HG02840 (cell line): Measurements from ENCODE around the gene FREY1.

Experiments used
- ATAC-seq: cut with Tn5 transposase; IDR thresholded peaks from one replicate; pipeline ENCODE4 v1.9.1; 2021; ENCODE audit warnings: mild to moderate bottlenecking, moderate library complexity, moderate number of reproducible peaks; ENCODE audit not compliant: unreplicated experiment, low FRiP score

FREY1 gene

GRCh38 chr11:45929486-45930030, 22.5 kb upstream of the FREY1 start:
- ATAC-seq: peak; percentile 15

- ATAC-seq: no peak
Measured at GRCh38 chr11:45928535-45929215, 21.6 kb upstream of the FREY1 start.

DNA sequence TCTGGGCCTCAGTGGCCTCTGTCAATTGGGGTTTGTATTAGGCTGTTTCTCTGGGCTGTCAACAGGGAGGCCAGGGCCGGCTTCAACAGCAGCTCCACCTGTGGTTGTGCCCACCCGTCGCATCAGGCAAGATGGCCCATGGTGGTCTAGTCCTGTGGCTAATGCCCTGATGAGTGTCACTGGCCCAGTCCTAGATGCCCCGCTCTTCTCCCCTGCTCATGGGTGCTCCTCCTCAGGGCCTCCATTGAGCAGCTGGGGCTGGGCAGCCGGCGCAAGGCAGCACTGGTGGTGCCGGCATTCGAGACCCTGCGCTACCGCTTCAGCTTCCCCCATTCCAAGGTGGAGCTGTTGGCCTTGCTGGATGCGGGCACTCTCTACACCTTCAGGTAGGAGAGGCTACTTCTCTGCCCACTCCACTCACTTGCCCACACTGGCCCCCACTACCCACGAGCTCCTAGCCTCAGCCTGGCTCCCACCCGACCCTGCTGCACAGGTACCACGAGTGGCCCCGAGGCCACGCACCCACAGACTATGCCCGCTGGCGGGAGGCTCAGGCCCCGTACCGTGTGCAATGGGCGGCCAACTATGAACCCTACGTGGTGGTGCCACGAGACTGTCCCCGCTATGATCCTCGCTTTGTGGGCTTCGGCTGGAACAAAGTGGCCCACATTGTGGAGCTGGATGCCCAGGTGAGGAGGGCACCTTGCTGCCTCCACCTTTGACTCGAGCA, 20.8 kb upstream of the FREY1 start:
- no peak for ATAC-seq

GRCh38 chr11:45927332-45927683, 20.2 kb upstream of the FREY1 start:
- ATAC-seq: no peak

GRCh38 chr11:45926536-45927331, 19.7 kb upstream of the FREY1 start:
- ATAC-seq: no peak

DNA sequence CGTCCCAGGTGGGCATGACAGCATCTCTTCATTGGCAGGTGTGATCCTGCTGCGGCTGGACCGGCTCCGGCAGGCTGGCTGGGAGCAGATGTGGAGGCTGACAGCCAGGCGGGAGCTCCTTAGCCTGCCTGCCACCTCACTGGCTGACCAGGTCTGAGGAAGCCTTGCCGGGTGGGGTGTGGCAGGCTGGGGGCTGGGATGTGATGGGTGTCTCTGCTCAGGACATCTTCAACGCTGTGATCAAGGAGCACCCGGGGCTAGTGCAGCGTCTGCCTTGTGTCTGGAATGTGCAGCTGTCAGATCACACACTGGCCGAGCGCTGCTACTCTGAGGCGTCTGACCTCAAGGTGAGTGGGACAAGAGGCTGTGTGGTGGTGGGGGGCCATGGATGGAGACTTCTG, 18.9 kb upstream of the FREY1 start:
- ATAC-seq: no peak

GRCh38 chr11:45925550-45925949, 18.5 kb upstream of the FREY1 start:
- ATAC-seq: no peak

DNA sequence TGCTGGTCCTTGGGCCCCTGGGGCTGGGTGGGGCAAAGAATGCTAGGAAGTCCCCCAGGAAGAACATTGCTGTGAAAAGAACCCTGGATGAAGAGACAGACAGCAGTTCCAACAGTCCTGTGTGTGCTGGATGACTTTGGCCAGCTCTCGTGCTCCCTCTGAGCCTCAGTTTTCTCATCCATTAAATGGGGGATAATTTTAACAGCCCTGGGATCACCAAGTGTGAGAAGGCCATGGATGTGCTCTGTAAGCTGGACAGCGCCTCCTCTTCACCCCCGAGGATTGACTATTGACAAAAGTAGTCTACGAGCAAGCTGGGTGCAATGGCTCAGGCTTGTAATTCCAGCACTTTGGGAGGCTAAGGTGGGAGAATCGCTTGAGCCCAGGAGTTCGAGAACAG, 17.9 kb upstream of the FREY1 start:
- ATAC-seq: no peak

DNA sequence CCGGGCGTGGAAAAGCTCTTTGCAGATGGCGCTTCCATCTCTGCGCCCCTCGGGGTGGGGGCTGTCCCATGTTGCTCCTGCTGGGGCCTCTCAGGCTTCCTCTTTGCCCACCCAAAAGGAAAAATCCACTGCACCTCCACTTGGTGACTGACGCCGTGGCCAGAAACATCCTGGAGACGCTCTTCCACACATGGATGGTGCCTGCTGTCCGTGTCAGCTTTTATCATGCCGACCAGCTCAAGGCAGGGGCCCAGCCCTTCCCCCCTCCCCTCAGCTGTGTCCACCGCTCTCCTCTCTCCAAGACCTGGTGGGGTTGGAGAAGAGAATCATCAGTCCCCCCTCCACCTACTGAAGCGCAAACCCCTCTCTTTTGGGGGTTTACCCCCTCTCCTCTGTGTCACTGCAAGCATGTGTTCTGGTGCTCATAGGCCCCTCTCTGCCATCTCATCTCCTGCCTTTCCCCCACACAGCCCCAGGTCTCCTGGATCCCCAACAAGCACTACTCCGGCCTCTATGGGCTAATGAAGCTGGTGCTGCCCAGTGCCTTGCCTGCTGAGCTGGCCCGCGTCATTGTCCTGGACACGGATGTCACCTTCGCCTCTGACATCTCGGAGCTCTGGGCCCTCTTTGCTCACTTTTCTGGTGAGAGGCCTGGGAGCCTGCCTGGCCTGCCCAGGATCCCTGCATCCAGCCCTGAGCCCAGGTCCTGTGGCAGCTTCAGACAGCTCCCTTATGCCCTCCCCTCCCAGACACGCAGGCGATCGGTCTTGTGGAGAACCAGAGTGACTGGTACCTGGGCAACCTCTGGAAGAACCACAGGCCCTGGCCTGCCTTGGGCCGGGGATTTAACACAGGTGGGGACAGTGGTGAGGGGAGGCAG, 17.2 kb upstream of the FREY1 start:
- no peak for ATAC-seq

- no peak for ATAC-seq
Measured at GRCh38 chr11:45922425-45923082, 15.5 kb upstream of the FREY1 start, which contains the start of gene LARGE2. LARGE2 (plus strand) TSS chr11:45922656; CDS start chr11:45922883, 227 bp downstream.

GRCh38 chr11:45921561-45922424, 14.7 kb upstream of the FREY1 start:
- no peak for ATAC-seq

DNA sequence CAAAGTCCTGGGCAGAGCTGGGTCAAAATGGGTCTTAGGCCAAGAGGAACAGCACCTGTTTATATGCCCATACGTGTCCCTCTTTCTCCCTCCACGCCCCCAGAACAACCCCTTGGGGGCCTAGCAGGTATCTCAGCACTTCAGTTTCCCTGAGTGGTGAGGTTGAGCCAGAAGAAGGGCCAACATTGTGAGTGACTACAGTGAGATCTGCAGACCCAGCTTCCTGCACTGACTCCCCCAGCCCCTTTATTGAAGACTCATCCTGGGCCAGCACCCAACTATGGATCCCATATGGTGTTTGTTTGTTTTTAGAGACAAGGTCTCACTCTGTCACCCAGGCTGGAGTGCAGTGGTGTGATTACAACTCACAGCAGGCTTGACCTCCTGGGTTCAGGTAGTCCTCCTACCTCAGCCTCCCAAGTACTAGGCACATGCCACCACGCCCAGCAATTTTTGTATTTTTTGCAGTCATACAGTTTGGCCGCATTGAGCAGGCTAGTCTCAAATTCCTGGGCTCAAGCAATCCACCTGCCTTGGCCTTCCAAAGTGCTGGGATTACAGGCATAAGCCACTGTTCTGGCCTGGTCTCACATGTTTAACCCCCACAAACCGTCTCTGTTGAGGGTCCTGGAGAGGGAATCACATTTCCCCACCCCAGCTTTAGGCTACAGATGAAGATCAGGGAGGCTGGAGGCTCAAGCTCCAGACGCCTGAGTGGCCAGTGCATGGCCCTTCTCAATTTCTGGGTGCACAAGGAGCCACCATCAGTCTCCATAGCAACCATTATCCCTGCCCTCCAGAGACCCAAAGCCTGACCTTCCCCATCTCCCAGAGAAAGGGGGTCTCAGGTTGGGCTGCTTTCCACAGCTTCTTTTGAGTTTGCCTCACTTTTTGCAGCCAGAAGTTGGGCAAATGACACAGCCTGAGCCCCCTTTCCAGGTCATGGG, 13.7 kb upstream of the FREY1 start:
- no peak for ATAC-seq

- no peak for ATAC-seq
Measured at GRCh38 chr11:45919806-45920530, 12.9 kb upstream of the FREY1 start.

DNA sequence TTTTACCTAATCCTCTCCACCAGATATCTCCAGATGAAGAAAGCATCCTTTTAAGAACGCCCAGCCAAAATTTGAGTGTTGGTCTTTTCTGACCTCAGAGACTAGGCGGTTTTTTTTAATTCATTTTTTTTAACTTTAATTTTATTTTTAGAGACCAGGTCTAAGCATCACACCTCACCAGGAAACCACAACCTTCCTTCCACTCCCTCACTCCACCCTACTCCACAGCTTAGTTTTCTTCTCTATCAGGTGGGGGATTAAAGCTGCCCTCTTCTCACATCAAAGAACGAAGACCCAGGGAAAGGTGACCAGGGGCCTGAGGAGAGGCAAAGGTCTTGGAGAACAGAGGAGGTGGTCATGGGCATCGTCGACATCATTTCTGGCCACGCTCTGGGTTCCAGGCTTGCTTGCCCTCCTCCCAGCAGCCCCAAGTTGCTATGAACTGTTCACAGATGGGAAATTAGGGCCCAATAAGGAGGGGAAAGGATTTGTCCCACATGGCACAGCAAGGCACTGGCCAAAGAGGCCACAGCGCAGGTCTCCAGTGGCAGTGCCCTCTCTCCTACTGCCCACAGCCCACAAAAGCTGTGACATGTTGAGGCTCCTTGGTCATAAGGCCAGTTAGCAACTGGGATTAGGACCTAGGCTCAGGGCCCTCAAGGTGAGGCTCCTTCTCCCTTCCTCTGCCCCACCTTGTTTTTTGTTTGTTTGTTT, 12.0 kb upstream of the FREY1 start:
- no peak for ATAC-seq

DNA sequence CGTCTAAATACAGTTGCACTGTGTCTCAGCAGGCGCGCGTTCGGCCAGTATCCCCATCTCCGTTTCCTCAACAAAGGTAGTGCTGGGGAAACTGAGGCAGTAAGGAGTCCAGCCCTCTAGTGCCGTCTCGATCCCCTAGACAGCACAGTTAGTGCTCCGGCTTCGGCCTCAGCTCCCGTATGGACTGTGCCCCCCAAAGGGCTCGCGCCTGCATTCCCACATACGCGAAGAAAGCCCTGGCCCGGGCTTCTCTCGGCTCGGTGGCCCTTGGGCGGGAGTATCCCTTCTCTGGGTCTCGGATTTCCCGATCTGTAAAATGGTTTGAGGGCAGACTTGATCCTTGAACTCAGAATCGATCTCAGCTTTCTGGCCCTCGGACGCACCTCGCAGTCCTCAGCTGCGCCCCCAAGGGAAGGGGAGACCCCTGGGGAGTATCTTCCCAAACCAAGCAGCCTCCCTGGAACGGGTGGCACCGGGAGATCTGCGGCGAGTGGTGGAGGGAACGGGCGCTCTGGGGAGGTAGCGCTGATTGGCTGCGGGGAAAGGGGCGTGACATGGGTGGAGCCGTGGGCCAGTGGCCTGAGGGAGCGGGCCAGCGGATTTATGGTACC, 11.4 kb upstream of the FREY1 start:
- ATAC-seq: no peak
